Measurements from ENCODE around the gene CARD9. TPM values are rescaled to one million over a fixed set of nuclear protein-coding genes. Genes with fewer than 3 reads are reported as not detected.
"Not testable (repeated sequence)": the region's sequence is repeated elsewhere in the genome, so short reads cannot be mapped to it uniquely, and the experiment has no call there.

CARD9 gene
- total RNA-seq, 2 donors from 2014 or later: 0.35 to 1.5 TPM

DNA sequence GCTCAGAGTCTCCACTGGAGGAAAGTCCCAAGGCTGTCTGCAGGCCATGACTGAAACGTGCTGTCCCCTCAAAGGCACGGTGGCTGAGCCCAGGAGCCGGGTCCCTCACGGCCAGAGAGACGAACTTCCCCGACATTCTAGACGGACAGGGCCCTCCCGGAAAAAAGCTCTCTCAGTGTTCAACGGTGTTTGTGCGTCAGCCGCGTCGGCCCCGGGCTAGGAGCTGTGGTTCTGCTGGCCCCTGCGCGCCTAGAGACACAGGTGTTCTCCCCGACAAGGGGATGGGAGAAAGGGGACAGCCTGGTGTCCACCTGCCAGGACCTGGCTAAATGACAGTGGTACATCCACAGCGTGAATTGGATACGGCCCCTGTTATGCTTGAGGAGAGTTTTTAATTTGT, 51.9 kb downstream of the CARD9 start:
- Histone ChIP-seq H3K4me3 (ENCODE audit: low read length) (no peak overlapping the region), H3K9me3 (ENCODE audit: control insufficient read depth, low read length) (no peaks in the 10 kb centered on the region), H3K4me1 (ENCODE audit: control insufficient read depth, insufficient read depth, low read length) (peaks cover 6% of the 10 kb centered on the region), H3K27ac (ENCODE audit: low read depth, low read length) (no peak overlapping the region), H3K27me3 (ENCODE audit: control insufficient read depth, insufficient read depth, low read length, poor library complexity, severe bottlenecking) (no peaks in the 10 kb centered on the region), H3K36me3 (ENCODE audit: control insufficient read depth, insufficient read depth, low read length) (no peaks in the 10 kb centered on the region), H3K9ac (ENCODE audit: extremely low read depth, low read length, poor library complexity, severe bottlenecking) (no peak overlapping the region)
- H3K27ac Mint-ChIP-seq: no peak overlapping the region
- H3K4me3 Mint-ChIP-seq: no peak overlapping the region
- DNase-seq: no peak
- no peaks in the 10 kb centered on the region for H3K27me3 Mint-ChIP-seq (ENCODE audit: insufficient read depth)
- H3K4me1 Mint-ChIP-seq: peaks cover 2% of the 10 kb centered on the region
- no peaks in the 10 kb centered on the region for H3K36me3 Mint-ChIP-seq (ENCODE audit: low read depth)
- 91% methylated on average over 14 to 19 of the region's 19 CpGs for WGBS, 2 experiments (ENCODE audit: insufficient coverage in 1 of 2, insufficient read length in 1 of 2)
- peaks cover 2% of the 10 kb centered on the region for H3K9me3 Mint-ChIP-seq
- no peak for TF ChIP-seq CTCF (conservative IDR thresholded peaks at IDR 0.05)

- H3K4me3 Mint-ChIP-seq; H3K36me3 ChIP-seq (ENCODE audit: control insufficient read depth, insufficient read depth, low read length); H3K27ac Mint-ChIP-seq; H3K9ac ChIP-seq (ENCODE audit: extremely low read depth, low read length, poor library complexity, severe bottlenecking); H3K4me1 ChIP-seq (ENCODE audit: control insufficient read depth, insufficient read depth, low read length); H3K27me3 Mint-ChIP-seq (ENCODE audit: insufficient read depth); H3K4me1 Mint-ChIP-seq; H3K4me3 ChIP-seq (ENCODE audit: low read length); H3K36me3 Mint-ChIP-seq (ENCODE audit: low read depth); DNase-seq; H3K9me3 Mint-ChIP-seq; H3K9me3 ChIP-seq (ENCODE audit: control insufficient read depth, low read length); H3K27ac ChIP-seq (ENCODE audit: low read depth, low read length); H3K27me3 ChIP-seq (ENCODE audit: control insufficient read depth, insufficient read depth, low read length, poor library complexity, severe bottlenecking): not testable (repeated sequence)
Observed at GRCh38 chr9:136320972-136321371, 52.5 kb downstream of the CARD9 start.

- H3K9ac ChIP-seq (ENCODE audit: extremely low read depth, low read length, poor library complexity, severe bottlenecking): not testable (repeated sequence)
- 86 to 98% methylated on average over 3 of the region's 3 CpGs for WGBS, 2 experiments (ENCODE audit: insufficient coverage in 1 of 2, insufficient read length in 1 of 2)
- H3K9me3 Mint-ChIP-seq: peaks cover 18% of the 10 kb centered on the region
Observed at GRCh38 chr9:136319955-136320354, 53.5 kb downstream of the CARD9 start.

GRCh38 chr9:136319244-136319643, 54.2 kb downstream of the CARD9 start:
- 95 to 96% methylated on average over 11 to 14 of the region's 14 CpGs for WGBS, 2 experiments (ENCODE audit: insufficient coverage in 1 of 2, insufficient read length in 1 of 2)
- H3K9me3 ChIP-seq (ENCODE audit: control insufficient read depth, low read length): peaks cover 11% of the 10 kb centered on the region

More at GRCh38 chr9:136319955-136320354, 53.5 kb downstream of the CARD9 start:
- H3K36me3 ChIP-seq (ENCODE audit: control insufficient read depth, insufficient read depth, low read length); H3K36me3 Mint-ChIP-seq (ENCODE audit: low read depth); DNase-seq; H3K27ac ChIP-seq (ENCODE audit: low read depth, low read length); H3K4me3 Mint-ChIP-seq; H3K4me3 ChIP-seq (ENCODE audit: low read length); H3K27ac Mint-ChIP-seq; H3K4me1 Mint-ChIP-seq; H3K4me1 ChIP-seq (ENCODE audit: control insufficient read depth, insufficient read depth, low read length); H3K27me3 ChIP-seq (ENCODE audit: control insufficient read depth, insufficient read depth, low read length, poor library complexity, severe bottlenecking); H3K9me3 ChIP-seq (ENCODE audit: control insufficient read depth, low read length); H3K27me3 Mint-ChIP-seq (ENCODE audit: insufficient read depth): not testable (repeated sequence)

More at GRCh38 chr9:136319244-136319643, 54.2 kb downstream of the CARD9 start:
- not testable (repeated sequence) for H3K4me3 Mint-ChIP-seq; H3K4me3 ChIP-seq (ENCODE audit: low read length); DNase-seq; H3K4me1 ChIP-seq (ENCODE audit: control insufficient read depth, insufficient read depth, low read length); H3K27me3 Mint-ChIP-seq (ENCODE audit: insufficient read depth); H3K27ac ChIP-seq (ENCODE audit: low read depth, low read length); H3K27me3 ChIP-seq (ENCODE audit: control insufficient read depth, insufficient read depth, low read length, poor library complexity, severe bottlenecking); H3K36me3 ChIP-seq (ENCODE audit: control insufficient read depth, insufficient read depth, low read length); H3K9ac ChIP-seq (ENCODE audit: extremely low read depth, low read length, poor library complexity, severe bottlenecking); H3K4me1 Mint-ChIP-seq; H3K36me3 Mint-ChIP-seq (ENCODE audit: low read depth); H3K27ac Mint-ChIP-seq
- H3K9me3 Mint-ChIP-seq: peaks cover 25% of the 10 kb centered on the region
